SU-DHL-6 (cell line): ENCODE data around the gene HUNK.

Experiments
- H2AFZ ChIP-seq: fragments of 200-600 bp; sonication (generic); 2 replicates; pipeline ENCODE4 v1.6.1; 2014; ENCODE audit warnings: low read depth, mild to moderate bottlenecking, moderate library complexity, mixed read lengths, antibody characterized with exemption, low read length; ENCODE audit not compliant: severe bottlenecking
- H3F3A ChIP-seq: fragments of 200-600 bp; shearing (Covaris generic); 2 replicates; pipeline ENCODE4 v1.6.0; 2016; ENCODE audit warnings: antibody characterized with exemption, mild to moderate bottlenecking; ENCODE audit not compliant: insufficient read depth
- H3K27ac ChIP-seq: fragments of 200-600 bp; sonication (generic); 2 replicates; pipeline ENCODE4 v1.5.1; 2016; ENCODE audit warnings: low read depth, mild to moderate bottlenecking, low read length, moderate library complexity, mixed read lengths
- H3K27me3 ChIP-seq: fragments of 200-600 bp; sonication (generic), shearing (Covaris generic); 2 replicates; pipeline ENCODE4 v1.6.0; 2014; ENCODE audit warnings: mild to moderate bottlenecking, low read length
- H3K36me3 ChIP-seq: fragments of 200-600 bp; sonication (generic); 2 replicates; pipeline ENCODE4 v1.6.1; 2014; ENCODE audit warnings: mild to moderate bottlenecking, low read length, mixed read lengths
- H3K4me2 ChIP-seq: fragments of 300-600, 200-600 bp; shearing (Covaris generic), sonication (generic); 2 replicates; pipeline ENCODE4 v1.6.0; 2014; ENCODE audit warnings: low read length, low read depth, mild to moderate bottlenecking; ENCODE audit not compliant: poor library complexity, severe bottlenecking
- H3K4me3 ChIP-seq: fragments of 200-600 bp; sonication (generic); 2 replicates; pipeline ENCODE4 v1.5.1; 2014; ENCODE audit warnings: antibody characterized with exemption, low read length, mild to moderate bottlenecking, mixed read lengths; ENCODE audit not compliant: insufficient read depth, poor library complexity, severe bottlenecking
- H3K79me2 ChIP-seq: fragments of 200-600 bp; sonication (generic); 2 replicates; pipeline ENCODE4 v1.6.1; 2014; ENCODE audit warnings: mild to moderate bottlenecking, low read length, moderate library complexity; ENCODE audit not compliant: insufficient read depth
- H3K9ac ChIP-seq: fragments of 200-600 bp; sonication (generic); 2 replicates; pipeline ENCODE4 v1.7.0; 2014; ENCODE audit warnings: mild to moderate bottlenecking, low read length
- H3K9me2 ChIP-seq: fragments of 200-600 bp; sonication (generic); replicated peaks from 2 replicates; pipeline ENCODE4 v1.6.1; 2014; ENCODE audit warnings: low read length; ENCODE audit not compliant: insufficient read depth
- H3K9me3 ChIP-seq: fragments of 200-600 bp; sonication (generic); 2 replicates; pipeline ENCODE4 v1.6.1; 2014; ENCODE audit warnings: low read length, mixed read lengths; ENCODE audit not compliant: insufficient read depth
- H4K20me1 ChIP-seq: fragments of 200-600 bp; sonication (generic); 2 replicates; pipeline ENCODE4 v1.6.1; 2014; ENCODE audit warnings: low read depth, mild to moderate bottlenecking, antibody characterized with exemption, low read length, moderate library complexity, mixed read lengths
- CTCF ChIP-seq: fragments of 200-600 bp; sonication (generic); IDR thresholded peaks from one replicate; pipeline ENCODE4 v1.5.1; 2017; ENCODE audit warnings: antibody characterized with exemption, mild to moderate bottlenecking, low read length, moderate library complexity; ENCODE audit not compliant: insufficient read depth, poor library complexity, severe bottlenecking
- EZH2phosphoT487 ChIP-seq: fragments of 200-600 bp; sonication (generic), shearing (Covaris generic); conservative IDR thresholded peaks from 2 replicates; pipeline ENCODE4 v1.6.1; 2018; ENCODE audit warnings: mild to moderate bottlenecking, antibody characterized with exemption, low read length, moderate library complexity, mixed read lengths

The HUNK gene

GRCh38 chr21:31977816-31978215, 105.0 kb downstream of the HUNK start:
- H3K27ac ChIP-seq = no peak overlapping the region
- no peak for TF ChIP-seq EZH2phosphoT487
- no peak for TF ChIP-seq CTCF
- no peaks in the 10 kb centered on the region for H3K27me3 ChIP-seq
- H3F3A ChIP-seq = no peaks in the 10 kb centered on the region
- H3K9ac ChIP-seq = no peak overlapping the region
- no peaks in the 10 kb centered on the region for H3K9me2 ChIP-seq
- H2AFZ ChIP-seq = no peak overlapping the region
- H3K4me2 ChIP-seq = no peak overlapping the region
- H4K20me1 ChIP-seq = no peaks in the 10 kb centered on the region
- H3K9me3 ChIP-seq = no peaks in the 10 kb centered on the region
- H3K79me2 ChIP-seq = no peaks in the 10 kb centered on the region
- no peak overlapping the region for H3K4me3 ChIP-seq
- H3K36me3 ChIP-seq = no peaks in the 10 kb centered on the region

GRCh38 chr21:31983120-31983519, 110.3 kb downstream of the HUNK start:
- Histone ChIP-seq H3K36me3 (no peaks in the 10 kb centered on the region), H3K27me3 (no peaks in the 10 kb centered on the region), H3K9ac (no peak overlapping the region), H4K20me1 (no peaks in the 10 kb centered on the region), H3K79me2 (no peaks in the 10 kb centered on the region), H2AFZ (no peak overlapping the region), H3K4me2 (no peak overlapping the region), H3K9me3 (no peaks in the 10 kb centered on the region), H3K9me2 (no peaks in the 10 kb centered on the region), H3F3A (no peaks in the 10 kb centered on the region), H3K4me3 (no peak overlapping the region), H3K27ac (no peak overlapping the region)
- no peak for TF ChIP-seq EZH2phosphoT487
- no peak for TF ChIP-seq CTCF

- H3K9me2 ChIP-seq = no peaks in the 10 kb centered on the region
- no peak overlapping the region for H3K4me3 ChIP-seq
- no peak overlapping the region for H2AFZ ChIP-seq
- H3K79me2 ChIP-seq = no peaks in the 10 kb centered on the region
- TF ChIP-seq EZH2phosphoT487 (no peak), CTCF (no peak)
- no peak overlapping the region for H3K9ac ChIP-seq
- no peaks in the 10 kb centered on the region for H3F3A ChIP-seq
- no peak overlapping the region for H3K27ac ChIP-seq
- H3K4me2 ChIP-seq = no peak overlapping the region
- no peaks in the 10 kb centered on the region for H3K27me3 ChIP-seq
- no peaks in the 10 kb centered on the region for H3K36me3 ChIP-seq
- no peaks in the 10 kb centered on the region for H4K20me1 ChIP-seq
- no peaks in the 10 kb centered on the region for H3K9me3 ChIP-seq
Observed at GRCh38 chr21:31983554-31983953, 110.7 kb downstream of the HUNK start.
